RWPE2 (cell line): ENCODE measurements around the gene ZNF236.

Source experiments
- ATAC-seq: fragments of 200-7000 bp; cut with Tn5 transposase; 3 replicates; pipeline ENCODE4 v1.9.1; 2021; ENCODE audit warnings: low read depth
- DNase-seq: peaks from one replicate; pipeline ENCODE4 v3.0.0-alpha.2; 2020; ENCODE audit warnings: low spot score
- H3K27ac ChIP-seq: fragments of 450-650 bp; 2 replicates; pipeline ENCODE4 v1.5.1; 2017; ENCODE audit warnings: mild to moderate bottlenecking; ENCODE audit not compliant: poor library complexity, severe bottlenecking
- H3K27me3 ChIP-seq: fragments of 250-450 bp; sonication (Bioruptor Pico); 2 replicates; pipeline ENCODE4 v1.5.1; 2021; ENCODE audit warnings: mild to moderate bottlenecking, moderate library complexity; ENCODE audit not compliant: insufficient read depth, poor library complexity, severe bottlenecking
- H3K36me3 ChIP-seq: fragments of 250-450 bp; sonication (Bioruptor Pico); 2 replicates; pipeline ENCODE4 v1.5.1; 2020; ENCODE audit warnings: low read depth, mild to moderate bottlenecking, moderate library complexity
- H3K4me1 ChIP-seq: fragments of 250-450 bp; sonication (Bioruptor Pico); 2 replicates; pipeline ENCODE4 v1.5.1; 2021; ENCODE audit warnings: mild to moderate bottlenecking, moderate library complexity; ENCODE audit not compliant: insufficient read depth, poor library complexity, severe bottlenecking
- H3K4me3 ChIP-seq: fragments of 250-450 bp; sonication (Bioruptor Pico); 2 replicates; pipeline ENCODE4 v1.5.1; 2021; ENCODE audit warnings: mild to moderate bottlenecking, moderate library complexity; ENCODE audit not compliant: severe bottlenecking
- H3K9me3 ChIP-seq: fragments of 250-450 bp; sonication (Bioruptor Pico); 2 replicates; pipeline ENCODE4 v1.5.1; 2021; ENCODE audit warnings: mild to moderate bottlenecking, moderate library complexity; ENCODE audit not compliant: severe bottlenecking
- TF ChIP-seq, protein P1 (sequence below): fragments of 450-650 bp; IDR thresholded peaks from one replicate; pipeline ENCODE4 v1.5.1; 2017; ENCODE audit warnings: mild to moderate bottlenecking, moderate library complexity; ENCODE audit not compliant: poor library complexity, severe bottlenecking

The ZNF236 gene

DNA sequence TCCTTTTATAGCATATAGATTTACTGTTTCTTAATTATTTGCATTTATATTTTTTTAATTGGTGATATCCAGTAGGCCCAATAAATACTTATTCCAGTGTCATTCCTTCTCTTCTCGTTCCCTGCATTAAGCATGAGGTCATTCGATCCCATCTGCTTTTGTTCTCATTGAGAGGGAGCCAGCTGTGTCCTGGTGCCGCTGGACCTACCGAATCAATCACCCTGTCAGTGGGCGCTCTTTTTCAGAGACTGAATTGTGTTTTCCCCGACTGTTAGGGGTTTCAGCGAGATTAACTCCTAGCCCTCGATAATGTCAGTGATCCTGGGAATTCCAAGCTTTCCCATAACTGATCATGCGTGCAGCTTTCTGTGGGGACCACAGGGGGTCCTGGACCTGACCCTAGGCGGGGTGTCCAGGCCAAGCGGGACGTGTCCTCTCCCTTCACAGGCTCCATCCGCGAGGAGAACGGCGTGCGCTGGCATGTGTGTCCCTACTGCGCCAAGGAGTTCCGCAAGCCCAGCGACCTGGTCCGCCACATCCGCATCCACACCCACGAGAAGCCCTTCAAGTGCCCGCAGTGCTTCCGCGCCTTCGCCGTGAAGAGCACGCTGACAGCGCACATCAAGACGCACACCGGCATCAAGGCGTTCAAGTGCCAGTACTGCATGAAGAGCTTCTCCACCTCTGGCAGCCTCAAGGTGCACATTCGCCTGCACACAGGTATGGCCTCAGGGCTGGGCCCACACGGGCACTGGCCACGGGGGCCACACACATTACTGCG, 72.4 kb downstream of the ZNF236 start:
- H3K27ac ChIP-seq, result no peak overlapping the region
- no peaks in the 10 kb centered on the region for H3K4me1 ChIP-seq
- peaks cover 61% of the 10 kb centered on the region for H3K36me3 ChIP-seq
- TF ChIP-seq, protein P1, sequence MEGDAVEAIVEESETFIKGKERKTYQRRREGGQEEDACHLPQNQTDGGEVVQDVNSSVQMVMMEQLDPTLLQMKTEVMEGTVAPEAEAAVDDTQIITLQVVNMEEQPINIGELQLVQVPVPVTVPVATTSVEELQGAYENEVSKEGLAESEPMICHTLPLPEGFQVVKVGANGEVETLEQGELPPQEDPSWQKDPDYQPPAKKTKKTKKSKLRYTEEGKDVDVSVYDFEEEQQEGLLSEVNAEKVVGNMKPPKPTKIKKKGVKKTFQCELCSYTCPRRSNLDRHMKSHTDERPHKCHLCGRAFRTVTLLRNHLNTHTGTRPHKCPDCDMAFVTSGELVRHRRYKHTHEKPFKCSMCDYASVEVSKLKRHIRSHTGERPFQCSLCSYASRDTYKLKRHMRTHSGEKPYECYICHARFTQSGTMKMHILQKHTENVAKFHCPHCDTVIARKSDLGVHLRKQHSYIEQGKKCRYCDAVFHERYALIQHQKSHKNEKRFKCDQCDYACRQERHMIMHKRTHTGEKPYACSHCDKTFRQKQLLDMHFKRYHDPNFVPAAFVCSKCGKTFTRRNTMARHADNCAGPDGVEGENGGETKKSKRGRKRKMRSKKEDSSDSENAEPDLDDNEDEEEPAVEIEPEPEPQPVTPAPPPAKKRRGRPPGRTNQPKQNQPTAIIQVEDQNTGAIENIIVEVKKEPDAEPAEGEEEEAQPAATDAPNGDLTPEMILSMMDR, result no peak
- no peak for ATAC-seq
- no peaks in the 10 kb centered on the region for H3K27me3 ChIP-seq
- no peak overlapping the region for H3K4me3 ChIP-seq
- DNase-seq, result no peak
- no peaks in the 10 kb centered on the region for H3K9me3 ChIP-seq

DNA sequence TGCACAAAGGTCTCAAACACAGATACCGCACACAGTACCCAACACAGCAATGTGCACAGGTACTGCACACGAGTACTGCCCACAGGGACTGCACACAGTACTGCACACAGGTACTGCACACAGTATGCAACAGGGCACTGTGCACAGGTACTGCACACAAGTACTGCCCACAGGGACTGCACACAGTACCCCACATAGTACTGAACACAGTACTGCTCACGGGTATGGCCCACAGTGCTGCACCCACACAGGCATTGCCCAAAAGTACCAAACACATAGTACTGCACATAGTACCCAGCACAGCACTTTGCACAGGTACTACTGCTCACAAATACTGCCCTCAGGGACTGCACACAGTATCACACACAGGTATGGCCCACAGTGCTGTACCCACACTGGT, 73.1 kb downstream of the ZNF236 start:
- Histone ChIP-seq H3K27ac (no peak overlapping the region), H3K4me1 (no peaks in the 10 kb centered on the region), H3K9me3 (no peaks in the 10 kb centered on the region), H3K4me3 (no peak overlapping the region), H3K36me3 (peaks cover 68% of the 10 kb centered on the region), H3K27me3 (no peaks in the 10 kb centered on the region)
- no peak for DNase-seq
- no peak for ATAC-seq
- TF ChIP-seq, protein P1, result no peak

DNA sequence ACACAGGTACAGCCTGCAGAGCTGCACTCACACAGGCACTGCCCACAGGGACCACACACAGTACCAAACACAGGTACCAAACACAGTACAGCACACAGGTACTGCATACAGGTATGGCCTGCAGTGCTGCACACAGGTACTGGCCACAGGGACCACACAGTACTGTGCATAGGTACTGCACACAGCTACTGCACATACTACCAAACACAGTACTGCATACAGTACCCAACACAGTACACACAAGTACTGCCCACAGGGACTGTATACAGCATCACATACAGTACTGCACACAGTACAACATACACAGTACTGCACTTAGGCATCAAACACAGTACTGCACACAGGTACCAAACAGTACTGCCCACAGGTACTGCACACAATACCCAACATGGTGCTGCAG, 74.3 kb downstream of the ZNF236 start:
- Histone ChIP-seq H3K4me1 (no peaks in the 10 kb centered on the region), H3K27ac (no peak overlapping the region), H3K36me3 (peaks cover 77% of the 10 kb centered on the region), H3K9me3 (no peaks in the 10 kb centered on the region), H3K27me3 (no peaks in the 10 kb centered on the region), H3K4me3 (no peak overlapping the region)
- ATAC-seq (no peak), DNase-seq (no peak)
- TF ChIP-seq, protein P1, result no peak

DNA sequence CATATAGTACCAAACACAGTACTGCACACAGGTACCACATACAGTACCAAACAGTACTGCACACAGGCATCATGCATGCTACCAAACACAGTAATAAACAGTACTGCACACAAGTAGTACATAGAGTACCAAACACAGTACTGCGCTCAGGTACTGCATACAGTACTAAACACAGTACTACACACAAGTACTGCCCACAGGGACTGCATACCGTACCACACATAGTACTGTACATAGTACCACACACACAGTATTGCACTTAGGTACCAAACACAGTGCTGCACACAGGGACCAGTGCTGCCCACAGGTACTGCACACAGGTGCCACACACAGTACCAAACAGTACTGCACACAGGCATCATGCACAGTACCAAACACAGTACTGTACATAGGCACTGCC, 74.9 kb downstream of the ZNF236 start:
- TF ChIP-seq, protein P1, result no peak
- ATAC-seq (no peak), DNase-seq (no peak)
- no peaks in the 10 kb centered on the region for H3K27me3 ChIP-seq
- H3K9me3 ChIP-seq, result no peaks in the 10 kb centered on the region
- no peak overlapping the region for H3K27ac ChIP-seq
- no peaks in the 10 kb centered on the region for H3K4me1 ChIP-seq
- H3K4me3 ChIP-seq, result no peak overlapping the region
- H3K36me3 ChIP-seq, result peaks cover 79% of the 10 kb centered on the region

DNA sequence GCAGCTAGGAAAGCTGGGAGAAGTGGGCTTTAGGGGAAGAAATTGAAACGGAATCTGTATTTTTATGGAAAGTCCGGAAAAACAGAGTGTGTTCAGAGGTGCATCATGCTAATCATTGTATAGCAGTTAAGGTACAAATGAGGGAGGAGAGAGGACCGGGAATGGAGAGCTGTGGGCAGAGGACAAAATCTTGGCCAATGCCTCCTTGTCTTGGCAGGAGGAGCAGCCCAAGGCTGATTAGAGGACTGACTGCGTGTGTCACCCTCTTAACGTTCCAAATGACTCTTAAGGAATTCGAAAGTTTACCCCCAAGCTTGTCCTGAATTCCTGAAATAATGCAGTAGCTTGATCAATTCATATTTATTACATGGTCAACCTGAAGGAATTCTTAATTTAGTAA, 81.0 kb downstream of the ZNF236 start:
- no peak for DNase-seq
- Histone ChIP-seq H3K36me3 (peaks cover 52% of the 10 kb centered on the region), H3K9me3 (no peaks in the 10 kb centered on the region), H3K27me3 (no peaks in the 10 kb centered on the region), H3K4me3 (no peak overlapping the region), H3K4me1 (no peaks in the 10 kb centered on the region), H3K27ac (no peak overlapping the region)
- TF ChIP-seq, protein P1, result no peak
- ATAC-seq, result no peak
